ENCODE measurements around the gene ZRANB1. TPM values are rescaled to one million over a fixed set of nuclear protein-coding genes. Genes with fewer than 3 reads are reported as not detected.
A peak's percentile ranks its signal among the peaks of the same experiment; 100 is the strongest.

Gene ZRANB1
- total and polyA plus RNA-seq, 2 of the 13 experiments (the other 11 are each of a cell fraction or from before 2014, with no cell fraction given) = 10.3 to 19.6 TPM

GRCh38 chr10:125023255-125023654 is 81.3 kb downstream of the ZRANB1 start (continued):
- TF ChIP-seq SNAPC4 (CRISPR knock-in tag; IDR thresholded peaks at IDR 0.05) (no peak), ZNF276 (CRISPR knock-in tag; IDR thresholded peaks at IDR 0.05; ENCODE audit: low read depth) (no peak), HMGXB3 (CRISPR knock-in tag; IDR thresholded peaks at IDR 0.05; ENCODE audit: borderline replicate concordance) (no peak), ZNF709 (CRISPR knock-in tag; IDR thresholded peaks at IDR 0.05) (no peak), BHLHE40 (IDR thresholded peaks at IDR 0.05; ENCODE audit: low read length) (peak; percentile 70)

Measured in HepG2 (cell line).